Endodermal cell (in vitro differentiated cells): ENCODE results near the gene CHST6. TPM values are rescaled to one million over a fixed set of nuclear protein-coding genes. Genes with fewer than 3 reads are reported as not detected.

Experiments used
- DNase-seq: peaks from one replicate; pipeline ENCODE4 v3.0.0-alpha.2; 2017
- H3K27ac ChIP-seq: 2 replicates; pipeline ENCODE4 v1.5.1; 2013; ENCODE audit warnings: mild to moderate bottlenecking, low read depth, low read length, moderate library complexity
- H3K27me3 ChIP-seq: 2 replicates; pipeline ENCODE4 v1.6.1; 2013; ENCODE audit warnings: mild to moderate bottlenecking, low read length, moderate library complexity; ENCODE audit not compliant: insufficient read depth, control insufficient read depth, poor library complexity, severe bottlenecking
- H3K36me3 ChIP-seq: 2 replicates; pipeline ENCODE4 v1.7.0; 2013; ENCODE audit warnings: mild to moderate bottlenecking, low read length, moderate library complexity; ENCODE audit not compliant: control insufficient read depth, insufficient read depth
- H3K4me1 ChIP-seq: one replicate; pipeline ENCODE4 v1.7.0; 2013; ENCODE audit warnings: low read length; ENCODE audit not compliant: control insufficient read depth, insufficient read depth
- H3K4me3 ChIP-seq: 2 replicates; pipeline ENCODE4 v1.5.1; 2013; ENCODE audit warnings: mild to moderate bottlenecking, low read length, moderate library complexity
- H3K9ac ChIP-seq: 2 replicates; pipeline ENCODE4 v1.6.1; 2013; ENCODE audit warnings: mild to moderate bottlenecking, low read length, moderate library complexity; ENCODE audit not compliant: poor library complexity, severe bottlenecking; ENCODE audit errors: extremely low read depth
- H3K9me3 ChIP-seq: 2 replicates; pipeline ENCODE4 v1.6.1; 2013; ENCODE audit warnings: mild to moderate bottlenecking, low read length, moderate library complexity; ENCODE audit not compliant: control insufficient read depth
- H3K27ac Mint-ChIP-seq: 2 replicates; pipeline ENCODE4 v1.8.0; 2020; ENCODE audit warnings: mixed read lengths
- H3K27me3 Mint-ChIP-seq: 2 replicates; pipeline ENCODE4 v1.8.0; 2021; ENCODE audit warnings: mild to moderate bottlenecking, mixed read lengths; ENCODE audit not compliant: insufficient read depth
- H3K36me3 Mint-ChIP-seq: 2 replicates; pipeline ENCODE4 v1.8.0; 2020; ENCODE audit warnings: low read depth, mixed read lengths
- H3K4me1 Mint-ChIP-seq: 2 replicates; pipeline ENCODE4 v1.8.0; 2020; ENCODE audit warnings: mixed read lengths
- H3K4me3 Mint-ChIP-seq: 2 replicates; pipeline ENCODE4 v1.8.0; 2020; ENCODE audit warnings: mild to moderate bottlenecking, moderate library complexity, mixed read lengths
- H3K9me3 Mint-ChIP-seq: 2 replicates; pipeline ENCODE4 v1.8.0; 2020; ENCODE audit warnings: mild to moderate bottlenecking, mixed read lengths
- WGBS, 2 experiments: methylation state at CpG; one replicate each; pipeline versions ENCODE4 v1.1.5 to v1.1.7; 2013; ENCODE audit warnings: missing lambda C conversion rate in 2 of 2, mixed read lengths in 1 of 2; ENCODE audit not compliant: insufficient coverage in 1 of 2, insufficient read length in 1 of 2; 5-methylcytosine and 5-hydroxymethylcytosine counted together
- total RNA-seq, 2 donors: library from RNA; stranded (reverse); fragmentation: NEBNext Ultra II Directional in 1 of 2; extraction: Animal tissue kit (Norgen Biotek cat#: 25700) in 1 of 2; gene quantifications; 2 replicates in 1 of 2; 3 replicates in 1 of 2; pipeline ENCODE4 v1.2.1, GENCODE V29; 2021
- TF ChIP-seq, protein P1 (sequence below): fragments of 200-600 bp; sonication (generic); conservative IDR thresholded peaks from 2 replicates; pipeline ENCODE4 v1.5.0; 2021; ENCODE audit warnings: antibody characterized with exemption, mild to moderate bottlenecking

Gene CHST6
- total RNA-seq, 2 donors from 2014 or later = 13.5 to 15.9 TPM

- H3K9me3 Mint-ChIP-seq = no peaks in the 10 kb centered on the region
Observed at GRCh38 chr16:75481475-75481874, 13.8 kb downstream of the CHST6 start.

DNA sequence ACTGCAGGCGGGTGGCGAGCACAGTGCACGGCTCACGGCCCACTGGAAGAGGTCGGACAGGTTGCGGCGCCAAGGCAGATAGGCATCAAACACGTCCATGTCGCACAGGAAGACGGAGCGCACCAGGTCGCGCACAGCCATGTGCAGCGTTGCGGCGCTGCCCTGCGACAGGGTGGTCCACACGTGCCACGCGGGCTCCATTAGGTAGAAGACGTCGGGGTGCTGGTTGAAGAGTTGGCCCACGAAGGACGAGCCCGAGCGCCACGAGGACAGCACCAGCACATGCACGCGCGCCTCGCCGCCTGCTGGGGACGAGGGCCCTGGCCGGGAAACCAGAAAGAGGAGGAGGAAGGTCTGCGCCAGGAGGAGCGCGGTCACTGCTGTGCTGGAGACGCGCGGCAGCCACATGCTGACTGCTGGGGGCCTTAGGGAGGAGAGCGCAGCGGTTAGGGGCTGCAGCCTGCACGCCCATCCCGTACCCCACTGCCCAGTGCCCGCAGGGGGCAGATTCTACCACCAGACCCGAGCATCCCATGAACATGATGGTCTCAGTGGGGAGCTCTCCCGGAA lies 15.7 kb downstream of the CHST6 start:
- DNase-seq = no peak
- H3K27me3 Mint-ChIP-seq = no peaks in the 10 kb centered on the region
- no peaks in the 10 kb centered on the region for H3K9me3 Mint-ChIP-seq
- H3K36me3 Mint-ChIP-seq = peaks cover 13% of the 10 kb centered on the region
- TF ChIP-seq, protein P1, sequence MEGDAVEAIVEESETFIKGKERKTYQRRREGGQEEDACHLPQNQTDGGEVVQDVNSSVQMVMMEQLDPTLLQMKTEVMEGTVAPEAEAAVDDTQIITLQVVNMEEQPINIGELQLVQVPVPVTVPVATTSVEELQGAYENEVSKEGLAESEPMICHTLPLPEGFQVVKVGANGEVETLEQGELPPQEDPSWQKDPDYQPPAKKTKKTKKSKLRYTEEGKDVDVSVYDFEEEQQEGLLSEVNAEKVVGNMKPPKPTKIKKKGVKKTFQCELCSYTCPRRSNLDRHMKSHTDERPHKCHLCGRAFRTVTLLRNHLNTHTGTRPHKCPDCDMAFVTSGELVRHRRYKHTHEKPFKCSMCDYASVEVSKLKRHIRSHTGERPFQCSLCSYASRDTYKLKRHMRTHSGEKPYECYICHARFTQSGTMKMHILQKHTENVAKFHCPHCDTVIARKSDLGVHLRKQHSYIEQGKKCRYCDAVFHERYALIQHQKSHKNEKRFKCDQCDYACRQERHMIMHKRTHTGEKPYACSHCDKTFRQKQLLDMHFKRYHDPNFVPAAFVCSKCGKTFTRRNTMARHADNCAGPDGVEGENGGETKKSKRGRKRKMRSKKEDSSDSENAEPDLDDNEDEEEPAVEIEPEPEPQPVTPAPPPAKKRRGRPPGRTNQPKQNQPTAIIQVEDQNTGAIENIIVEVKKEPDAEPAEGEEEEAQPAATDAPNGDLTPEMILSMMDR = no peak
- H3K9me3 ChIP-seq = no peaks in the 10 kb centered on the region
- H3K36me3 ChIP-seq = no peaks in the 10 kb centered on the region
- H3K4me1 Mint-ChIP-seq = no peaks in the 10 kb centered on the region
- WGBS, 2 experiments = 95 to 96% methylated on average over 30 to 47 of the region's 47 CpGs
- no peak overlapping the region for H3K27ac Mint-ChIP-seq
- no peak overlapping the region for H3K4me3 ChIP-seq
- no peak overlapping the region for H3K27ac ChIP-seq
- no peak overlapping the region for H3K9ac ChIP-seq
- no peaks in the 10 kb centered on the region for H3K27me3 ChIP-seq
- H3K4me1 ChIP-seq = no peaks in the 10 kb centered on the region
- H3K4me3 Mint-ChIP-seq = no peak overlapping the region

More at GRCh38 chr16:75481475-75481874, 13.8 kb downstream of the CHST6 start:
- TF ChIP-seq, protein P1 = no peak
- Histone ChIP-seq H3K4me3 (no peak overlapping the region), H3K27ac (no peak overlapping the region), H3K9ac (no peak overlapping the region), H3K4me1 (no peaks in the 10 kb centered on the region), H3K36me3 (no peaks in the 10 kb centered on the region), H3K27me3 (no peaks in the 10 kb centered on the region), H3K9me3 (no peaks in the 10 kb centered on the region)
- H3K4me3 Mint-ChIP-seq = no peak overlapping the region
- no peak for DNase-seq
- no peak overlapping the region for H3K27ac Mint-ChIP-seq
- 90 to 91% methylated on average over 7 of the region's 7 CpGs for WGBS, 2 experiments
- H3K4me1 Mint-ChIP-seq = no peaks in the 10 kb centered on the region
- no peaks in the 10 kb centered on the region for H3K27me3 Mint-ChIP-seq
- H3K36me3 Mint-ChIP-seq = peaks cover 6% of the 10 kb centered on the region

GRCh38 chr16:75478480-75479345 lies 16.5 kb downstream of the CHST6 start:
- WGBS, 2 experiments = 94 to 98% methylated on average over 64 to 80 of the region's 80 CpGs
- H3K4me1 Mint-ChIP-seq = no peaks in the 10 kb centered on the region
- no peaks in the 10 kb centered on the region for H3K36me3 ChIP-seq
- H3K27me3 ChIP-seq = no peaks in the 10 kb centered on the region
- H3K9me3 ChIP-seq = no peaks in the 10 kb centered on the region
- H3K4me3 Mint-ChIP-seq = no peak overlapping the region
- H3K4me1 ChIP-seq = no peaks in the 10 kb centered on the region
- H3K9me3 Mint-ChIP-seq = no peaks in the 10 kb centered on the region
- no peak overlapping the region for H3K27ac Mint-ChIP-seq
- no peak overlapping the region for H3K27ac ChIP-seq
- TF ChIP-seq, protein P1 = no peak
- H3K27me3 Mint-ChIP-seq = no peaks in the 10 kb centered on the region
- H3K9ac ChIP-seq = no peak overlapping the region
- H3K36me3 Mint-ChIP-seq = peaks cover 13% of the 10 kb centered on the region
- H3K4me3 ChIP-seq = no peak overlapping the region
- DNase-seq = no peak
